ENCODE data around the gene ACOT8.

GRCh38 chr20:45878076-45878761 is 21.0 kb upstream of the ACOT8 start:
- TF ChIP-seq, protein P1, sequence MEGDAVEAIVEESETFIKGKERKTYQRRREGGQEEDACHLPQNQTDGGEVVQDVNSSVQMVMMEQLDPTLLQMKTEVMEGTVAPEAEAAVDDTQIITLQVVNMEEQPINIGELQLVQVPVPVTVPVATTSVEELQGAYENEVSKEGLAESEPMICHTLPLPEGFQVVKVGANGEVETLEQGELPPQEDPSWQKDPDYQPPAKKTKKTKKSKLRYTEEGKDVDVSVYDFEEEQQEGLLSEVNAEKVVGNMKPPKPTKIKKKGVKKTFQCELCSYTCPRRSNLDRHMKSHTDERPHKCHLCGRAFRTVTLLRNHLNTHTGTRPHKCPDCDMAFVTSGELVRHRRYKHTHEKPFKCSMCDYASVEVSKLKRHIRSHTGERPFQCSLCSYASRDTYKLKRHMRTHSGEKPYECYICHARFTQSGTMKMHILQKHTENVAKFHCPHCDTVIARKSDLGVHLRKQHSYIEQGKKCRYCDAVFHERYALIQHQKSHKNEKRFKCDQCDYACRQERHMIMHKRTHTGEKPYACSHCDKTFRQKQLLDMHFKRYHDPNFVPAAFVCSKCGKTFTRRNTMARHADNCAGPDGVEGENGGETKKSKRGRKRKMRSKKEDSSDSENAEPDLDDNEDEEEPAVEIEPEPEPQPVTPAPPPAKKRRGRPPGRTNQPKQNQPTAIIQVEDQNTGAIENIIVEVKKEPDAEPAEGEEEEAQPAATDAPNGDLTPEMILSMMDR (IDR thresholded peaks at IDR 0.05): no peak
- no peak for TF ChIP-seq POLR2A (IDR thresholded peaks at IDR 0.05)
- no peak for TF ChIP-seq EP300 (IDR thresholded peaks at IDR 0.05)
